HepG2 (cell line): ENCODE results near the gene COQ10B. TPM values are rescaled to one million over a fixed set of nuclear protein-coding genes. Genes with fewer than 3 reads are reported as not detected.

Experiments
- AGO2 ChIP-seq: fragments of 200-400 bp; formaldehyde crosslinking; optimal IDR thresholded peaks from 2 replicates; pipeline ENCODE3; 2017; ENCODE audit warnings: mild to moderate bottlenecking, low read depth, low read length, moderate library complexity
- ATF7 ChIP-seq, 2 experiments: fragments of 450-650 bp in 1 of 2; sonication (generic) in 1 of 2; formaldehyde crosslinking in 1 of 2; IDR thresholded peaks; 2 replicates each; pipeline versions ENCODE4 v1.4.0 to v1.6.1; 2016 to 2020; ENCODE audit warnings: antibody characterized with exemption in 1 of 2, mild to moderate bottlenecking in 1 of 2, missing genetic modification reagents in 1 of 2
- FOXP1 ChIP-seq, 2 experiments: fragments of 450-650 bp in 1 of 2; IDR thresholded peaks; 2 replicates each; pipeline ENCODE4 v1.6.1; 2017 to 2018; ENCODE audit warnings: antibody characterized with exemption in 1 of 2
- GATAD2A ChIP-seq: IDR thresholded peaks from 2 replicates; pipeline ENCODE4 v1.6.1; 2016
- HNRNPLL ChIP-seq: fragments of 200-400 bp; formaldehyde crosslinking; IDR thresholded peaks from 2 replicates; pipeline ENCODE4 v1.6.1; 2017; ENCODE audit warnings: mild to moderate bottlenecking, low read depth, low read length; ENCODE audit not compliant: poor library complexity, severe bottlenecking
- HOMEZ ChIP-seq: IDR thresholded peaks from 2 replicates; pipeline ENCODE4 v1.6.1; 2016; ENCODE audit warnings: low read depth
- KLF12 ChIP-seq: sonication (generic); formaldehyde crosslinking; IDR thresholded peaks from 2 replicates; pipeline ENCODE4 v1.4.0; 2020; ENCODE audit warnings: missing genetic modification reagents, borderline replicate concordance
- MAZ ChIP-seq, 2 experiments: sonication (generic) in 1 of 2; formaldehyde crosslinking in 1 of 2; IDR thresholded peaks; 2 replicates each; pipeline versions ENCODE4 v1.5.0 to v1.6.1; 2012 to 2020; ENCODE audit warnings: low read depth in 2 of 2, mild to moderate bottlenecking in 2 of 2, borderline replicate concordance in 1 of 2, improper control_type of control experiment in 1 of 2, low read length in 1 of 2, missing genetic modification reagents in 1 of 2, moderate library complexity in 1 of 2
- NAIF1 ChIP-seq: sonication (generic); formaldehyde crosslinking; IDR thresholded peaks from 2 replicates; pipeline ENCODE4 v1.5.0; 2020; ENCODE audit warnings: mild to moderate bottlenecking, missing genetic modification reagents, borderline replicate concordance
- NFKBIZ ChIP-seq: IDR thresholded peaks from 2 replicates; pipeline ENCODE4 v1.6.1; 2018; ENCODE audit warnings: missing genetic modification reagents, missing compliant biosample characterization
- RELA ChIP-seq: sonication (generic); formaldehyde crosslinking; IDR thresholded peaks from 2 replicates; pipeline ENCODE4 v1.4.0; 2020; ENCODE audit warnings: missing genetic modification reagents
- ZNF256 ChIP-seq: sonication (generic); formaldehyde crosslinking; conservative IDR thresholded peaks from 2 replicates; pipeline ENCODE4 v1.4.0; 2020; ENCODE audit warnings: missing genetic modification reagents
- ZNF34 ChIP-seq: sonication (generic); formaldehyde crosslinking; IDR thresholded peaks from 2 replicates; pipeline ENCODE4 v1.4.0; 2020; ENCODE audit warnings: mild to moderate bottlenecking, missing genetic modification reagents, borderline replicate concordance
- ZNF567 ChIP-seq: sonication (generic); formaldehyde crosslinking; IDR thresholded peaks from 2 replicates; pipeline ENCODE4 v1.8.1; 2023; ENCODE audit warnings: mild to moderate bottlenecking, missing genetic modification reagents, borderline replicate concordance
- ZNF570 ChIP-seq: sonication (generic); formaldehyde crosslinking; IDR thresholded peaks from 2 replicates; pipeline ENCODE4 v1.4.0; 2020; ENCODE audit warnings: mild to moderate bottlenecking, missing genetic modification reagents, borderline replicate concordance
- ZSCAN22 ChIP-seq: sonication (generic); formaldehyde crosslinking; IDR thresholded peaks from 2 replicates; pipeline ENCODE4 v1.4.0; 2020; ENCODE audit warnings: mild to moderate bottlenecking, missing genetic modification reagents
- polyA plus RNA-seq, 8 experiments: library from polyadenylated mRNA; depleted of rRNA in 3 of 8; stranded (reverse) in 7 of 8; unstranded in 1 of 8; fragments of >200 nt; fragmentation: Illumina TruSeq in 4 of 8; extraction: Trizol in 4 of 8; gene quantifications; 2 replicates each; pipeline versions ENCODE4 v1.2.1 to v1.2.3, GENCODE V29; 2011 to 2016; ENCODE audit warnings: low read depth in 4 of 8, missing spikeins in 1 of 8, mixed read lengths in 1 of 8; ENCODE audit not compliant: insufficient read depth in 1 of 8
- total RNA-seq, 5 experiments: library from RNA; depleted of rRNA; stranded (reverse); fragments of >200 nt; fragmentation: Illumina TruSeq; extraction: Trizol; gene quantifications; 2 replicates each; pipeline ENCODE4 v1.2.3, GENCODE V29; 2016; ENCODE audit warnings: low read depth in 1 of 5
- TF ChIP-seq, protein P1 (sequence below): sonication (generic); formaldehyde crosslinking; IDR thresholded peaks from 2 replicates; pipeline ENCODE4 v1.8.0; 2022; ENCODE audit warnings: mild to moderate bottlenecking, missing genetic modification reagents
- TF ChIP-seq, protein P2 (sequence below): sonication (generic); formaldehyde crosslinking; IDR thresholded peaks from 2 replicates; pipeline ENCODE4 v1.5.1; 2020; ENCODE audit warnings: mild to moderate bottlenecking, missing genetic modification reagents, moderate library complexity
- TF ChIP-seq, protein P3 (sequence below): sonication (generic); formaldehyde crosslinking; conservative IDR thresholded peaks from 2 replicates; pipeline ENCODE4 v1.4.0; 2020; ENCODE audit warnings: mild to moderate bottlenecking, missing genetic modification reagents, moderate library complexity

COQ10B gene
- total and polyA plus RNA-seq, 2 of the 13 experiments (the other 11 are each of a cell fraction or from before 2014, with no cell fraction given): 4.6 to 34.9 TPM

- TF ChIP-seq HOMEZ: peak; percentile 69
- TF ChIP-seq, protein P1, sequence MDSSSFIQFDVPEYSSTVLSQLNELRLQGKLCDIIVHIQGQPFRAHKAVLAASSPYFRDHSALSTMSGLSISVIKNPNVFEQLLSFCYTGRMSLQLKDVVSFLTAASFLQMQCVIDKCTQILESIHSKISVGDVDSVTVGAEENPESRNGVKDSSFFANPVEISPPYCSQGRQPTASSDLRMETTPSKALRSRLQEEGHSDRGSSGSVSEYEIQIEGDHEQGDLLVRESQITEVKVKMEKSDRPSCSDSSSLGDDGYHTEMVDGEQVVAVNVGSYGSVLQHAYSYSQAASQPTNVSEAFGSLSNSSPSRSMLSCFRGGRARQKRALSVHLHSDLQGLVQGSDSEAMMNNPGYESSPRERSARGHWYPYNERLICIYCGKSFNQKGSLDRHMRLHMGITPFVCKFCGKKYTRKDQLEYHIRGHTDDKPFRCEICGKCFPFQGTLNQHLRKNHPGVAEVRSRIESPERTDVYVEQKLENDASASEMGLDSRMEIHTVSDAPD (CRISPR knock-in tag): peak; percentile 84
- TF ChIP-seq ZSCAN22: no peak; the same call in 1 of the 2 replicates
- 0 out of 2 replicates have a peak, but pooled peaks have one; percentile 13 for TF ChIP-seq NAIF1 (CRISPR knock-in tag)
- peak; percentile 87 for TF ChIP-seq GATAD2A (CRISPR knock-in tag)
- peak; percentile 98 for TF ChIP-seq ZNF34 (CRISPR knock-in tag)
- TF ChIP-seq FOXP1 (IDR thresholded peaks at IDR 0.05): 0 out of 2 replicates have a peak, but pooled peaks have one; percentile 69
- TF ChIP-seq FOXP1 (CRISPR knock-in tag; IDR thresholded peaks at IDR 0.05): peak; percentile 49
- TF ChIP-seq AGO2: peak; percentile 92
- peak; percentile 87 for TF ChIP-seq ATF7 (IDR thresholded peaks at IDR 0.05)
- peak; percentile 96 for TF ChIP-seq ATF7 (CRISPR knock-in tag; IDR thresholded peaks at IDR 0.05)
- peak; percentile 64; the same call in 1 of the 2 replicates for TF ChIP-seq RELA (CRISPR knock-in tag)
- TF ChIP-seq, protein P2, sequence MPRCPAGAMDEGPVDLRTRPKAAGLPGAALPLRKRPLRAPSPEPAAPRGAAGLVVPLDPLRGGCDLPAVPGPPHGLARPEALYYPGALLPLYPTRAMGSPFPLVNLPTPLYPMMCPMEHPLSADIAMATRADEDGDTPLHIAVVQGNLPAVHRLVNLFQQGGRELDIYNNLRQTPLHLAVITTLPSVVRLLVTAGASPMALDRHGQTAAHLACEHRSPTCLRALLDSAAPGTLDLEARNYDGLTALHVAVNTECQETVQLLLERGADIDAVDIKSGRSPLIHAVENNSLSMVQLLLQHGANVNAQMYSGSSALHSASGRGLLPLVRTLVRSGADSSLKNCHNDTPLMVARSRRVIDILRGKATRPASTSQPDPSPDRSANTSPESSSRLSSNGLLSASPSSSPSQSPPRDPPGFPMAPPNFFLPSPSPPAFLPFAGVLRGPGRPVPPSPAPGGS (CRISPR knock-in tag): peak; percentile 97
- TF ChIP-seq, protein P3, sequence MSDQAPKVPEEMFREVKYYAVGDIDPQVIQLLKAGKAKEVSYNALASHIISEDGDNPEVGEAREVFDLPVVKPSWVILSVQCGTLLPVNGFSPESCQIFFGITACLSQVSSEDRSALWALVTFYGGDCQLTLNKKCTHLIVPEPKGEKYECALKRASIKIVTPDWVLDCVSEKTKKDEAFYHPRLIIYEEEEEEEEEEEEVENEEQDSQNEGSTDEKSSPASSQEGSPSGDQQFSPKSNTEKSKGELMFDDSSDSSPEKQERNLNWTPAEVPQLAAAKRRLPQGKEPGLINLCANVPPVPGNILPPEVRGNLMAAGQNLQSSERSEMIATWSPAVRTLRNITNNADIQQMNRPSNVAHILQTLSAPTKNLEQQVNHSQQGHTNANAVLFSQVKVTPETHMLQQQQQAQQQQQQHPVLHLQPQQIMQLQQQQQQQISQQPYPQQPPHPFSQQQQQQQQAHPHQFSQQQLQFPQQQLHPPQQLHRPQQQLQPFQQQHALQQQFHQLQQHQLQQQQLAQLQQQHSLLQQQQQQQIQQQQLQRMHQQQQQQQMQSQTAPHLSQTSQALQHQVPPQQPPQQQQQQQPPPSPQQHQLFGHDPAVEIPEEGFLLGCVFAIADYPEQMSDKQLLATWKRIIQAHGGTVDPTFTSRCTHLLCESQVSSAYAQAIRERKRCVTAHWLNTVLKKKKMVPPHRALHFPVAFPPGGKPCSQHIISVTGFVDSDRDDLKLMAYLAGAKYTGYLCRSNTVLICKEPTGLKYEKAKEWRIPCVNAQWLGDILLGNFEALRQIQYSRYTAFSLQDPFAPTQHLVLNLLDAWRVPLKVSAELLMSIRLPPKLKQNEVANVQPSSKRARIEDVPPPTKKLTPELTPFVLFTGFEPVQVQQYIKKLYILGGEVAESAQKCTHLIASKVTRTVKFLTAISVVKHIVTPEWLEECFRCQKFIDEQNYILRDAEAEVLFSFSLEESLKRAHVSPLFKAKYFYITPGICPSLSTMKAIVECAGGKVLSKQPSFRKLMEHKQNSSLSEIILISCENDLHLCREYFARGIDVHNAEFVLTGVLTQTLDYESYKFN (CRISPR knock-in tag): peak; percentile 93
- peak; percentile 93; the same call in 1 of the 2 replicates for TF ChIP-seq NFKBIZ (CRISPR knock-in tag)
- TF ChIP-seq HNRNPLL: peak; percentile 93
- TF ChIP-seq ZNF256 (CRISPR knock-in tag): peak; percentile 79
- TF ChIP-seq ZNF567: 0 out of 2 replicates have a peak, but pooled peaks have one; percentile 93
- TF ChIP-seq MAZ (IDR thresholded peaks at IDR 0.05; ENCODE audit: borderline replicate concordance, low read depth, low read length): peak; percentile 99
- peak; percentile 100 for TF ChIP-seq MAZ (CRISPR knock-in tag; IDR thresholded peaks at IDR 0.05; ENCODE audit: low read depth)
- peak; percentile 94 for TF ChIP-seq ZNF570
- TF ChIP-seq KLF12 (CRISPR knock-in tag): peak; percentile 99
Measured at GRCh38 chr2:197499594-197500502, 46.5 kb downstream of the COQ10B start, which contains the start of the genes HSPD1 and HSPE1 (continued).
